ENCODE data around the gene GP2.

- TF ChIP-seq LEF1 (IDR thresholded peaks at IDR 0.05; ENCODE audit: borderline replicate concordance) (no peak), L3MBTL2 (conservative IDR thresholded peaks at IDR 0.05) (no peak), FOXM1 (IDR thresholded peaks at IDR 0.05; ENCODE audit: borderline replicate concordance) (no peak), BHLHE40 (IDR thresholded peaks at IDR 0.05; ENCODE audit: borderline replicate concordance) (no peak), SP1 (IDR thresholded peaks at IDR 0.05) (no peak)
These were observed 28.9 kb downstream of the GP2 start for GRCh38 chr16:20298452-20298851.

All from HEK293T (cell line).